OCI-LY7 (cell line): ENCODE results near the gene RUNX1.

ENCODE experiments used
- CTCF ChIP-seq: fragments of 200-600 bp; sonication (generic); conservative IDR thresholded peaks from 2 replicates; pipeline ENCODE4 v1.5.1; 2014; ENCODE audit warnings: mild to moderate bottlenecking, antibody characterized with exemption, low read length, moderate library complexity, mixed read lengths
- EZH2phosphoT487 ChIP-seq: fragments of 200-600 bp; sonication (generic); IDR thresholded peaks from 2 replicates; pipeline ENCODE4 v1.6.1; 2018; ENCODE audit warnings: low read depth, borderline replicate concordance, mild to moderate bottlenecking, mixed run types, antibody characterized with exemption, low read length, moderate library complexity, mixed read lengths

GRCh38 chr21:34817821-34818661 is 231.1 kb downstream of the RUNX1 start:
- TF ChIP-seq CTCF (no peak), EZH2phosphoT487 (no peak)
